HG03565 (cell line): ENCODE data around the gene MRPS2.

Source experiments
- ATAC-seq: cut with Tn5 transposase; IDR thresholded peaks from one replicate; pipeline ENCODE4 v1.9.1; 2021; ENCODE audit warnings: mild to moderate bottlenecking, moderate library complexity; ENCODE audit not compliant: unreplicated experiment

Gene MRPS2

DNA sequence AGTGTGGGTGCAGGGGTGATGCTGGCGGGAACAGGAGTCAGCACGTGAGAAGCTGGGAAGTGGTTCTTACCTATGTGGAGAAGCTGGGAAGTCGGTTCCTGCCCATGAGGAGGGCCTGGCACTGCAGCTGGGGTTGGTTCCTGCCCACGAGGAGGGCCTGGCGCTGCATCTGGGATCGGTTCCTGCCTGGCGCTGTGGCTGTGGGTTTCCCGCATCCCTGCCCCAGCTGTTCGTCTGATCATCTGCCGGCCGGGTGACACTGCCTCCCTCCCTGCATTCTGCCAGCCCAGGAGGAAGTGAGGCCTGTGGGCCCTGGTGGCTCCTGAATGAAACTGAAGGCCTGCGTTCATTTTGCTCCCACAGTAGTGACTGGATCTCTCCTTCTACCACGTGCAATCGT is 50.5 kb downstream of the MRPS2 start:
- no peak for ATAC-seq

GRCh38 chr9:135551456-135551855 is 51.0 kb downstream of the MRPS2 start:
- ATAC-seq = no peak

DNA sequence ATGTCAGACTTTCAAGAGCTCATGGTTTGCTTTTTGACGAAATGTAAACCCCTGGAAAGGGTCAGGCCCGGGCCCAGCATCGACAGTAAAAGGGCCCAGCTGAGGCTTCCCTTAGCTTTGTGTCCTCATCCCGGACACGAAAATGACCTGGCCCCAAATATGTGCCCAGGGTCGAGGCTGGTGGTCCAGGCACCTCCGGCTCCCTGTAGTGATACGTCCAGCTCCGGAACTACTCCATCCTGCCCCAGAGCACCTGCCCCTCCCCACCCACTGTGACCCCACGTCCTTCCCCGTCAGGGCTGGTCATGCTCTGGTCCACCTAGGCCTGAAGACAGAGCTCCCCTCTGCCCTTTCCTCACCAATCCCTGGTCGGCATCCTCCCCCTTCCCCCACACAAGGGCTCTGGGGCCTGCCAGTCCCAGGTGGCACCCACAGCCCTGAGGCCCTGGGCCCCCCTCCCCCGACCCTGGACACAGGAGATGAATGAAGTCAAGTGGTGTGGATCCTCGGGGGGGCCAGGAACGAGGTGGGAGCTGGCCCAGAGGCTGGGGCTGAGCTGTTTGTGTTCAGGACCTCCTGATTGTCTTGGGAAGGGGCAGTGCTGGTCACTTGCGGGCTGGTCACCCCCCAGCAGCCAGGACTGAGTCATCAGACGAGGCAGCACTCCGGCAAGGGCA is 51.7 kb downstream of the MRPS2 start:
- no peak for ATAC-seq

- no peak for ATAC-seq
Observed at GRCh38 chr9:135552698-135553171, 52.3 kb downstream of the MRPS2 start.
